ENCODE measurements around the gene TMEM253. TPM values are rescaled to one million over a fixed set of nuclear protein-coding genes. Genes with fewer than 3 reads are reported as not detected.

The TMEM253 gene
- polyA plus RNA-seq, 1 of the 3 experiments (the other 2 are of a cell fraction): 0.82 TPM

GRCh38 chr14:21104448-21105060 lies 3.7 kb downstream of the TMEM253 start (continued):
- TF ChIP-seq, protein P1, sequence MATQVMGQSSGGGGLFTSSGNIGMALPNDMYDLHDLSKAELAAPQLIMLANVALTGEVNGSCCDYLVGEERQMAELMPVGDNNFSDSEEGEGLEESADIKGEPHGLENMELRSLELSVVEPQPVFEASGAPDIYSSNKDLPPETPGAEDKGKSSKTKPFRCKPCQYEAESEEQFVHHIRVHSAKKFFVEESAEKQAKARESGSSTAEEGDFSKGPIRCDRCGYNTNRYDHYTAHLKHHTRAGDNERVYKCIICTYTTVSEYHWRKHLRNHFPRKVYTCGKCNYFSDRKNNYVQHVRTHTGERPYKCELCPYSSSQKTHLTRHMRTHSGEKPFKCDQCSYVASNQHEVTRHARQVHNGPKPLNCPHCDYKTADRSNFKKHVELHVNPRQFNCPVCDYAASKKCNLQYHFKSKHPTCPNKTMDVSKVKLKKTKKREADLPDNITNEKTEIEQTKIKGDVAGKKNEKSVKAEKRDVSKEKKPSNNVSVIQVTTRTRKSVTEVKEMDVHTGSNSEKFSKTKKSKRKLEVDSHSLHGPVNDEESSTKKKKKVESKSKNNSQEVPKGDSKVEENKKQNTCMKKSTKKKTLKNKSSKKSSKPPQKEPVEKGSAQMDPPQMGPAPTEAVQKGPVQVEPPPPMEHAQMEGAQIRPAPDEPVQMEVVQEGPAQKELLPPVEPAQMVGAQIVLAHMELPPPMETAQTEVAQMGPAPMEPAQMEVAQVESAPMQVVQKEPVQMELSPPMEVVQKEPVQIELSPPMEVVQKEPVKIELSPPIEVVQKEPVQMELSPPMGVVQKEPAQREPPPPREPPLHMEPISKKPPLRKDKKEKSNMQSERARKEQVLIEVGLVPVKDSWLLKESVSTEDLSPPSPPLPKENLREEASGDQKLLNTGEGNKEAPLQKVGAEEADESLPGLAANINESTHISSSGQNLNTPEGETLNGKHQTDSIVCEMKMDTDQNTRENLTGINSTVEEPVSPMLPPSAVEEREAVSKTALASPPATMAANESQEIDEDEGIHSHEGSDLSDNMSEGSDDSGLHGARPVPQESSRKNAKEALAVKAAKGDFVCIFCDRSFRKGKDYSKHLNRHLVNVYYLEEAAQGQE (IDR thresholded peaks at IDR 0.05; ENCODE audit: low read depth, low read length): 0 out of 2 replicates have a peak, but pooled peaks have one; percentile 9
- TF ChIP-seq FOSL2 (IDR thresholded peaks at IDR 0.05; ENCODE audit: borderline replicate concordance, low read depth) (no peak), SMC3 (IDR thresholded peaks at IDR 0.05; ENCODE audit: low read depth, low read length) (peak; percentile 90), NFIC (IDR thresholded peaks at IDR 0.05; ENCODE audit: borderline replicate concordance) (no peak), GABPA (IDR thresholded peaks at IDR 0.05; ENCODE audit: low read depth) (no peak), RXRA (IDR thresholded peaks at IDR 0.05; ENCODE audit: borderline replicate concordance, low read depth) (no peak), GATA2 (CRISPR knock-in tag; IDR thresholded peaks at IDR 0.05) (no peak)

DNA sequence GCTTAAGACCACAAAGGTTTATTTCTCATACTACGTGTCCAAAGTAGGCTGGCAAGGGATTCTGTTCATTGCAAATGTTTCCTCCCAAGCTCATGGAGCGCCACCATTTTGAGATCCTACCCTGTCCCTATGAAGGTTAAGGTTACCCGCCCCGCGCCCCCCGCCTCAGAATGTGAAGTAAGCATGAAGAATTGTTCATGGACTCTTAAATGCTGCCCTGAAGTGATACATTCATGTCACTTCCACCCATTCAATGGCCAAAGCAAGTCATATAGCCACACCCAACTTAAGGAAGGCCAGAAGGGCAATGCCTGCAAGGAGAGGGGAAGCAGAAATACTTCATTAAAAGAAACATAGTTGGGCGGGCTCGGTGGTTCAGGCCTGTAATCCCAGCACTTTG lies 4.2 kb downstream of the TMEM253 start:
- no peak for DNase-seq
- no peaks in the 10 kb centered on the region for H3K27me3 ChIP-seq (ENCODE audit: insufficient read depth)
- H3K4me3 ChIP-seq (ENCODE audit: low read depth in 2 of 2, low read length in 1 of 2): no peak overlapping the region
- ChIA-PET CTCF (interaction anchor here (0.6 to 20.5 kb wide), 37 partner anchors 7 to 643 kb away, joined by 3 to 555 read pairs (median 6); partner anchors contain the start of genes ARHGEF40, METTL17, NDRG2 and PIP4P1), POLR2A (interaction anchor here (1.2 to 2.9 kb wide), 5 partner anchors 10 to 90 kb away, joined by 3 to 14 read pairs (median 8); partner anchors contain the start of gene ARHGEF40)
- peaks cover 10% of the 10 kb centered on the region for H3F3A ChIP-seq (replicated peaks; ENCODE audit: insufficient read depth)
- H3K36me3 ChIP-seq (replicated peaks in 1 of 2; ENCODE audit: control insufficient read depth in 1 of 2, insufficient read depth in 2 of 2, low read length in 1 of 2): no peaks in the 10 kb centered on the region
- no peaks in the 10 kb centered on the region for H3K9me3 ChIP-seq
- no peak overlapping the region for H3K9ac ChIP-seq
- H3K79me2 ChIP-seq (ENCODE audit: insufficient read depth): no peaks in the 10 kb centered on the region
- no peaks in the 10 kb centered on the region for H4K20me1 ChIP-seq (ENCODE audit: insufficient read depth)
- H3K9me2 ChIP-seq: no peaks in the 10 kb centered on the region
- peak overlapping the region; percentile 96; the same call in 1 of the 2 replicates for H3K4me2 ChIP-seq
- WGBS (ENCODE audit: low lambda C conversion rate): 86% methylated on average over 8 of the region's 8 CpGs
- TF ChIP-seq USF2 (IDR thresholded peaks at IDR 0.05; ENCODE audit: borderline replicate concordance, low read depth, low read length): no peak
- H3K27ac ChIP-seq (ENCODE audit: low read depth in 2 of 2, low read length in 1 of 2): peak overlapping the region in 1 of 2 experiments; percentile 99; a peak in 2 of 4 replicates
- H3K4me1 ChIP-seq (ENCODE audit: control insufficient read depth in 1 of 2, insufficient read depth in 2 of 2, low read depth in 1 of 2, low read length in 1 of 2): peaks cover 10 to 29% of the 10 kb centered on the region in 2 experiments
- no peak overlapping the region for H2AFZ ChIP-seq (ENCODE audit: low read depth)

DNA sequence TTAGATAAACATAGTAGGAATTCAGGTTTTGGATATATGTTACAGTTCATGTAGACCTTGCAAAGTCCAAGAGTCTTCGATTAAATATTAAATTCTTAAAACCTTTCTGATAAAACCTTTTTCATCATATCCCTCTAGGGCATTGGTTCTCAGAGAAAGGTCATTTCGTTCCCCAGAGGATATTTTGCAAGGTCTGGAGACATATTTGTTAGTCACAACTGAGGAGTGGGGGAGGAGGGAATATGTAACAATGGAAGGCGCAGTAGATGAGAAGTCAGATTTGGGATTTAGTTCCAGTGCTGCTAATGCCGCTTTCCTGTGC lies 5.3 kb downstream of the TMEM253 start:
- no peak for TF ChIP-seq RXRA (IDR thresholded peaks at IDR 0.05; ENCODE audit: borderline replicate concordance, low read depth)
- no peak for TF ChIP-seq USF2 (IDR thresholded peaks at IDR 0.05; ENCODE audit: borderline replicate concordance, low read depth, low read length)
- TF ChIP-seq EP300 (IDR thresholded peaks at IDR 0.05; ENCODE audit: borderline replicate concordance in 1 of 2, low read depth in 1 of 2, low read length in 1 of 2): no peak
- no peak for TF ChIP-seq SIN3A (IDR thresholded peaks at IDR 0.05; ENCODE audit: borderline replicate concordance, low read depth, low read length)
- DNase-seq: no peak
- no peak overlapping the region for H3K4me3 ChIP-seq (ENCODE audit: low read depth in 2 of 2, low read length in 1 of 2)
- no peaks in the 10 kb centered on the region for H3K79me2 ChIP-seq (ENCODE audit: insufficient read depth)
- H4K20me1 ChIP-seq (ENCODE audit: insufficient read depth): no peaks in the 10 kb centered on the region
- H3K36me3 ChIP-seq (replicated peaks in 1 of 2; ENCODE audit: control insufficient read depth in 1 of 2, insufficient read depth in 2 of 2, low read length in 1 of 2): no peaks in the 10 kb centered on the region
- no peak overlapping the region for H3K4me2 ChIP-seq
- H3K9me3 ChIP-seq: no peaks in the 10 kb centered on the region
- peak overlapping the region; percentile 85; the same call in 1 of the 2 replicates for H2AFZ ChIP-seq (ENCODE audit: low read depth)
- ChIA-PET CTCF (interaction anchor here (1.0 to 20.5 kb wide), 12 partner anchors 9 to 135 kb away, joined by 3 to 555 read pairs (median 16); partner anchors contain the start of genes ARHGEF40 and NDRG2), POLR2A (no interaction called here)
- no peaks in the 10 kb centered on the region for H3K9me2 ChIP-seq
- peak overlapping the region in 1 of 2 experiments; percentile 40; a peak in 1 of 4 replicates for H3K27ac ChIP-seq (ENCODE audit: low read depth in 2 of 2, low read length in 1 of 2)
- no peak overlapping the region for H3K9ac ChIP-seq
- no peaks in the 10 kb centered on the region for H3K27me3 ChIP-seq (ENCODE audit: insufficient read depth)
- H3K4me1 ChIP-seq (ENCODE audit: control insufficient read depth in 1 of 2, insufficient read depth in 2 of 2, low read depth in 1 of 2, low read length in 1 of 2): peaks cover 10 to 29% of the 10 kb centered on the region in 2 experiments
- WGBS (ENCODE audit: low lambda C conversion rate): 65% methylated on average over 4 of the region's 4 CpGs
- peaks cover 10% of the 10 kb centered on the region for H3F3A ChIP-seq (replicated peaks; ENCODE audit: insufficient read depth)
